Measurements from ENCODE around the gene NAV3.

NAV3 gene

DNA sequence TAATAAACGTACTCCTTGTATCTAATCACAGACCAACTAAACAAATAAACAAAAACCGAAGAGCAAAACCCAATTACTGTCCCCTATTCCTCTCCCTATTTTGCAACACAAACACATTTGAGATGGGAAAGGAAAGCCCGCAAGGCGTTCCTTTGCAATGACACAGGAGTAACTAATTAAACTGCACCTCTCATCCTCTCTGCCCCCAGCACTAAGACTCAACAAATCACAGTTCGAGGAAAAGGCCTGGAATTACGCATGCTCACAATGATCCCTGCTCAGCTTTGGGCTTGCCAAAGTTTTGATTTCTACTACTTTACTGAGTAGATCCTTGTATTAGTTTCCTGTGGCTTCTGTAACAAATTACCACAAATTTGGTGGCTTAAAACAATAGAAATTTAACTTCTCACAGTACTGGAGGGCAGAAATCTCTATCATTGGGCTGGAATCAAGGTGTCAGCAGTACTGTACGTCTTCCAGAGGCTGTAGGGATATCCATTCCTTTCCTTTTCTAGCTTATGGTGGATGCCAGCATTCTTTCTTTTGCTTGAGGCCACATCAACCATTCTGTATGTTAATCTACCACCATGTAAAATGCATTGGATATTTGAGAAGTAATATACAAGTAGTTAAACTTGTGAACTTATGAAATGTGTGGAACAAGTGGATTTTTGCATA is 123.0 kb downstream of the NAV3 start:
- in situ Hi-C loops (cut with HindIII; ENCODE audit: low sequenced_read_pairs): no loop called here
- TF ChIP-seq, protein P1, sequence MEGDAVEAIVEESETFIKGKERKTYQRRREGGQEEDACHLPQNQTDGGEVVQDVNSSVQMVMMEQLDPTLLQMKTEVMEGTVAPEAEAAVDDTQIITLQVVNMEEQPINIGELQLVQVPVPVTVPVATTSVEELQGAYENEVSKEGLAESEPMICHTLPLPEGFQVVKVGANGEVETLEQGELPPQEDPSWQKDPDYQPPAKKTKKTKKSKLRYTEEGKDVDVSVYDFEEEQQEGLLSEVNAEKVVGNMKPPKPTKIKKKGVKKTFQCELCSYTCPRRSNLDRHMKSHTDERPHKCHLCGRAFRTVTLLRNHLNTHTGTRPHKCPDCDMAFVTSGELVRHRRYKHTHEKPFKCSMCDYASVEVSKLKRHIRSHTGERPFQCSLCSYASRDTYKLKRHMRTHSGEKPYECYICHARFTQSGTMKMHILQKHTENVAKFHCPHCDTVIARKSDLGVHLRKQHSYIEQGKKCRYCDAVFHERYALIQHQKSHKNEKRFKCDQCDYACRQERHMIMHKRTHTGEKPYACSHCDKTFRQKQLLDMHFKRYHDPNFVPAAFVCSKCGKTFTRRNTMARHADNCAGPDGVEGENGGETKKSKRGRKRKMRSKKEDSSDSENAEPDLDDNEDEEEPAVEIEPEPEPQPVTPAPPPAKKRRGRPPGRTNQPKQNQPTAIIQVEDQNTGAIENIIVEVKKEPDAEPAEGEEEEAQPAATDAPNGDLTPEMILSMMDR (IDR thresholded peaks at IDR 0.05; ENCODE audit: low read depth, low read length): no peak
- no peak overlapping the region for H3K4me3 ChIP-seq (ENCODE audit: low read depth, low read length)
- DNase-seq (ENCODE audit: low read depth, low spot score): no peak

DNA sequence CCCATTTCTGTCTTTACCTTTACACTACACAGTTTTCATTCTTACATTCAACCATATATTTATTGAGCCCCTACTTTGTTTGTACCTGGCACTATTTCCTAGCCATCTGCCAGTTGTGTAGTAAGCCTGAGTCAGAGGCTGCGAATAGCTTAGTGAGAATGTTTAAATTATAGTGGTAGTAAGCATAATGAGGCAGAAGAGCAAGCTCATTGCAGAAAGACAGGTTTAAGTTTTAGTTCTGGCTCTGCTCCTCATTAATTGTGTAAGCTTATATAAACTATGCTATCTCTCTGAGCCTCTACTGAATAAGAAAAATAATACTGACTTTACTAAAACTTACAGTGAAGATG is 123.5 kb downstream of the NAV3 start:
- in situ Hi-C loops (cut with HindIII; ENCODE audit: low sequenced_read_pairs): no loop called here

DNA sequence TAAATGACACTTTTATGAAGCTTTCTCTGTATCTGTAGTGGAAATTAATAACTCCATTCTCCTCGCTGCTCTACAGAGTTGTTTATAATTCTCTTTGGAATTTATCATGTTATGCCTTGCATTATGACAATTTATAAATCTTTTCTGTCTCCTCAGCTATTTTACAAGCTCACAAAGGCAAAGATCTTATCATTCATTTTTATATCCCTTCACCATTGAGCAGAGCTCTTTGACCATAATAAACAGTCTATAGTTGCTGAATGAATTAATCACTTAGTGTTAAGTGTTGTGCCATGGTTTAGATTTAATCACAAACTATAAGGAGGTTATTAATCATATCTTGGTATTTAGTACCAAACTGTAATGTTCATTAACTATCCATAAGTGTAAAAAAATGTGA is 126.4 kb downstream of the NAV3 start:
- no peak overlapping the region for H3K4me3 ChIP-seq (ENCODE audit: low read depth, low read length)
- no peak for DNase-seq (ENCODE audit: low read depth, low spot score)
- TF ChIP-seq, protein P1 (IDR thresholded peaks at IDR 0.05; ENCODE audit: low read depth, low read length): no peak
- in situ Hi-C loops (cut with HindIII; ENCODE audit: low sequenced_read_pairs): no loop called here

More for the DNA sequence above, 123.5 kb downstream of the NAV3 start:
- H3K4me3 ChIP-seq (ENCODE audit: low read depth, low read length): no peak overlapping the region
- TF ChIP-seq, protein P1 (IDR thresholded peaks at IDR 0.05; ENCODE audit: low read depth, low read length): no peak
- peak; percentile 36 for DNase-seq (ENCODE audit: low read depth, low spot score)

DNA sequence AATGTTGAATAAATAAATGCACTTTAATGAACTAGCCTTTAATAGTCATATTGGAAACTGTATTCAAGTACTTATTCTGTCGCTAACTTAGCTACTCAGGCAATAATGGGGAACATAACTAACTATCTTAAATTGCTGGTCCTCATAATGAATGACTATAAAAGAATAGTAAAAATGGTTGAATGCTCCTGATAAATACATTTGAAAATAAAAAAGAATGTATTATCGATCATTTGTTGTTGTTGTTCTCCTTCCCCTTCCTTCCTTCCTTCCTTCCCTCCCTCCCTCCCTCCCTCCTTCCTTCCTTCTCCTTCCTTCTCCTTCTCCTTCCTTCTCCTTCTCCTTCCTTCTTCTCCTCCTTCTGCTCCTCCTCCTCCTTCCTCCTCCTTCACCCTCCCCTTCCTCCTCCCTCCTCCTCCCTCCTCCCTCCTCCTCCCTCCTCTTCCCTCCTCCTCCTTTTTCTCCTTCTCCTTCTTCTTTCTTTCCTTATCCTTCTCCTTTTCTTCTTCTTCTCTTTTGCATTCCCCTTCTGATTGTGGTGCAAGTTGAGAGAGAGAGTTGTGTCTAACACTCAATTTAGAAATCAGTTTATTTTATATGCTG is 133.0 kb downstream of the NAV3 start:
- DNase-seq (ENCODE audit: low read depth, low spot score): no peak
- H3K4me3 ChIP-seq (ENCODE audit: low read depth, low read length): no peak overlapping the region
- in situ Hi-C loops (cut with HindIII; ENCODE audit: low sequenced_read_pairs): no loop called here
- TF ChIP-seq, protein P1 (IDR thresholded peaks at IDR 0.05; ENCODE audit: low read depth, low read length): no peak

DNA sequence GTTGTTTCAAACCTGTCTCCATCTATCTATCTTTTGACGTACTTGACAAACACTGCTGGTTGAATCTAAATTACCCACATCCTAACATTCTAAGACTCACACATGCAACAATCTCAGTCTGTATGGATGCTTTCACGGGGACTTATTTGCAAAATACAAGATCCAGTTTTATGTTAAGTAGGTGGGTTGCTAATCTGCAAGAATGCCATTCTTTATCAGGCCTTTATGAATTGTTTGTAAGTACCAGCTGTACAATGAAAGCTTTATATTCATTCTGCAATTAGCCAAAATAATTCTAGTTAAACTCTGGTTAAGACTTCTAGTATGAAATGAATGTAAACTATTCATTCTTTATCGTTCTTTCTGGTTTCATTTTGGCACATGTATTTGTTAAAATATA is 135.1 kb downstream of the NAV3 start:
- in situ Hi-C loops (cut with HindIII; ENCODE audit: low sequenced_read_pairs): no loop called here
- TF ChIP-seq, protein P1 (IDR thresholded peaks at IDR 0.05; ENCODE audit: low read depth, low read length): no peak
- H3K4me3 ChIP-seq (ENCODE audit: low read depth, low read length): no peak overlapping the region
- no peak for DNase-seq (ENCODE audit: low read depth, low spot score)

DNA sequence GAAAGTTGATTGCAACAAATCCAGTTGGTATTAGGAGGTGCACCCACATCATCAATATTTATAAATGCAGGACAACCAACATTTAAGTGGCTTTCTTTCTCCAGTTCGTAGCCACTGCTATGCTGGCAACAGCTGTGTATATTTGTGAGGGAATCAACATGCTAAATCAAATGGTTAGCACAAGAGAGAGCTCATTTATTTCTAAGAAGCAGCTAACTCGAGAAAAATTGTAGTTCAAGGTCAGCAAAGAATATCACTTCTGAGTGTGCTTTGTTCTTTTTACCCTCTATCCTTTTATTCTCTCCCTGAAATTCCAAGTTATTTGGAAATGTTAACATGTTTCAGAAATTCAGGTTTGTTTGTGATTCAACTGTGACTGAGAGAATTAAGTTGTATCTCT is 137.3 kb downstream of the NAV3 start:
- TF ChIP-seq, protein P1 (IDR thresholded peaks at IDR 0.05; ENCODE audit: low read depth, low read length): no peak
- DNase-seq (ENCODE audit: low read depth, low spot score): no peak
- H3K4me3 ChIP-seq (ENCODE audit: low read depth, low read length): no peak overlapping the region
- in situ Hi-C loops (cut with HindIII; ENCODE audit: low sequenced_read_pairs): no loop called here

All from astrocyte of the spinal cord (primary cell).